ENCODE measurements around the gene RALGAPA1.

RALGAPA1 gene

DNA sequence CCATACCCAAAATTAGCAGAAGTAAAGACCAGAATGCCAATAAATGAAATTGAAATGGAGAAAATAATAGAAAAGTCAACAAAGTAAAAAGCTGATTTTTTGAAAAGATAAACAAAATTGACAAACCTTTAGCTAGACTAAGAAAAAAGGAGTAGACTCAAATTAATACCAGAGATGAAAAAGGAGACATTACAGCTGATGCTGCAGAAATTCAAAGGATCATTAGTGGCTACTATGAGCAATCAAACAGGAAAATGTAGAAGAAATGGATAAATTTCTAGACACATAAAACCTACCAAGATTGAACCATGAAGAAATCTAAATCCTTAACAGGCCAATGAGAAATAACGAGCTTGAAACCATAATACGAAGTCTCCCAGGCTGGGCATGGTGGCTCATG is 309.9 kb downstream of the RALGAPA1 start:
- H3K4me3 ChIP-seq (ENCODE audit: insufficient read length, low read depth), result no peak overlapping the region
- no peaks in the 10 kb centered on the region for H3K4me1 ChIP-seq (ENCODE audit: insufficient read depth, insufficient read length)
- no peaks in the 10 kb centered on the region for H3K27me3 ChIP-seq (ENCODE audit: insufficient read depth, insufficient read length)
- no peak for DNase-seq (ENCODE audit: low read depth, low spot score)
- H3K9ac ChIP-seq (ENCODE audit: insufficient read length, low read depth), result no peak overlapping the region
- no peaks in the 10 kb centered on the region for H3K9me3 ChIP-seq (ENCODE audit: insufficient read depth, low read length)
- no peaks in the 10 kb centered on the region for H3K36me3 ChIP-seq (ENCODE audit: insufficient read depth, insufficient read length, low read length)
- TF ChIP-seq YY1 (IDR thresholded peaks at IDR 0.05; ENCODE audit: insufficient read depth, insufficient read length), result no peak
- TF ChIP-seq SUZ12 (IDR thresholded peaks at IDR 0.05; ENCODE audit: extremely low read depth, insufficient read depth, insufficient read length), result no peak
- TF ChIP-seq ZNF274 (IDR thresholded peaks at IDR 0.05; ENCODE audit: low read depth, low read length), result no peak

DNA sequence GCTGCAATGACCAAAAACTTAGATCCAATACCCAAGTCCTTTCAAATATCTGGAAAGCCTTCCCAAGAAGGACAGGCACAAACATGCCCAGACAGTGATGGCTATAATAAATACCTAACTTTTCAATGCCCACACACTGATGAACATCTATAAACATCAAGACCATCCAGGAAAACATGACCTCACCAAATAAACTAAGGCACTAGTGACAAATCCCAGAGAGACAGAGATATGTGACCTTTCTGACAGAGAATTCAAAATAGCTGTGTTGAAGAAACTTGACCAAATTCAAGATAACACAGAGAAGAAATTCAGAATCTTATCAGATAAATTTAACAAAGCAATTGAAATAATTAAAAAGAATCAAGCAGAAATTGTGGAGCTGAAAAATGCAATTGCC is 313.8 kb downstream of the RALGAPA1 start:
- no peak overlapping the region for H3K4me3 ChIP-seq (ENCODE audit: insufficient read length, low read depth)
- no peaks in the 10 kb centered on the region for H3K9me3 ChIP-seq (ENCODE audit: insufficient read depth, low read length)
- DNase-seq (ENCODE audit: low read depth, low spot score), result no peak
- no peak overlapping the region for H3K9ac ChIP-seq (ENCODE audit: insufficient read length, low read depth)
- no peaks in the 10 kb centered on the region for H3K27me3 ChIP-seq (ENCODE audit: insufficient read depth, insufficient read length)
- no peaks in the 10 kb centered on the region for H3K4me1 ChIP-seq (ENCODE audit: insufficient read depth, insufficient read length)
- no peaks in the 10 kb centered on the region for H3K36me3 ChIP-seq (ENCODE audit: insufficient read depth, insufficient read length, low read length)
- TF ChIP-seq YY1 (IDR thresholded peaks at IDR 0.05; ENCODE audit: insufficient read depth, insufficient read length) (no peak), SUZ12 (IDR thresholded peaks at IDR 0.05; ENCODE audit: extremely low read depth, insufficient read depth, insufficient read length) (no peak), ZNF274 (IDR thresholded peaks at IDR 0.05; ENCODE audit: low read depth, low read length) (no peak)

DNA sequence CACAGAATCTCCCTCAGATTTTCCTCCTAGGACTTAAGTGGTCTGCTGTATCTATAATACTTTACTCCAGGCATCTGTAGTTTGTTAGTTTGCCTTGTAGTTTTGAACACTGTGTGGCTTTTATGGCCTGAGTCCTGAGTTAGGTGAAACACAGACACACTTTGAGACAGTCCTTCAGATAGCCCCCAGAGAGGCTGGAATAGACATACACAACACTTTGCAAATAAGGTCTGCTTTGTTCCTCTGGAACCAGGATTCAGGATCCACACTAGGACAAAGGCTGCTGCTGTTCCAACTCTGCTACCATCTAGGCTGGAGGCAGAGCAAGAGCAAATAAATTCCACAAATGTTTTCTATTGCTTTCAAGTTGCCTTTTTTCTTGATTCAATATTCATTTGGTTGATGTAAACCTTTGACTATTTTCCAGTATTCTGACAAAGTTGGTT is 316.5 kb downstream of the RALGAPA1 start:
- no peak overlapping the region for H3K9ac ChIP-seq (ENCODE audit: insufficient read length, low read depth)
- DNase-seq (ENCODE audit: low read depth, low spot score), result no peak
- no peak overlapping the region for H3K4me3 ChIP-seq (ENCODE audit: insufficient read length, low read depth)
- no peak for TF ChIP-seq SUZ12 (IDR thresholded peaks at IDR 0.05; ENCODE audit: extremely low read depth, insufficient read depth, insufficient read length)
- no peak for TF ChIP-seq YY1 (IDR thresholded peaks at IDR 0.05; ENCODE audit: insufficient read depth, insufficient read length)
- no peak for TF ChIP-seq ZNF274 (IDR thresholded peaks at IDR 0.05; ENCODE audit: low read depth, low read length)
- no peaks in the 10 kb centered on the region for H3K9me3 ChIP-seq (ENCODE audit: insufficient read depth, low read length)
- H3K27me3 ChIP-seq (ENCODE audit: insufficient read depth, insufficient read length), result no peaks in the 10 kb centered on the region
- no peaks in the 10 kb centered on the region for H3K36me3 ChIP-seq (ENCODE audit: insufficient read depth, insufficient read length, low read length)
- H3K4me1 ChIP-seq (ENCODE audit: insufficient read depth, insufficient read length), result no peaks in the 10 kb centered on the region
